Astrocyte (in vitro differentiated cells and primary cell): Measurements from ENCODE around the gene TPGS1. TPM values are rescaled to one million over a fixed set of nuclear protein-coding genes. Genes with fewer than 3 reads are reported as not detected.

Experiments
- DNase-seq: peaks from one replicate; pipeline ENCODE4 v3.0.0-alpha.2; 2010; ENCODE audit warnings: low read depth
- FAIRE-seq: peaks from 2 replicates; lab custom pipeline; 2011; peaks lifted over from hg19 to GRCh38; lab: Jason Lieb, UNC
- H2AFZ ChIP-seq: 2 replicates; pipeline ENCODE4 v1.6.0; 2012; ENCODE audit warnings: low read depth, low read length, inconsistent platforms
- H3K27ac ChIP-seq: 2 replicates; pipeline ENCODE4 v1.5.1; 2011; ENCODE audit warnings: low read depth, low read length, inconsistent platforms
- H3K27me3 ChIP-seq: 2 replicates; pipeline ENCODE4 v1.6.0; 2011; ENCODE audit warnings: low read length, inconsistent platforms; ENCODE audit not compliant: insufficient read depth
- H3K36me3 ChIP-seq: 2 replicates; pipeline ENCODE4 v1.5.1; 2011; ENCODE audit warnings: low read length, inconsistent platforms; ENCODE audit not compliant: insufficient read depth
- H3K4me1 ChIP-seq: 2 replicates; pipeline ENCODE4 v1.5.1; 2011; ENCODE audit warnings: low read length, inconsistent platforms; ENCODE audit not compliant: insufficient read depth
- H3K4me2 ChIP-seq: 2 replicates; pipeline ENCODE4 v1.6.0; 2012; ENCODE audit warnings: low read length, inconsistent platforms
- H3K4me3 ChIP-seq: 2 replicates; pipeline ENCODE4 v1.5.1; 2011; ENCODE audit warnings: low read depth, mild to moderate bottlenecking, low read length, inconsistent platforms; ENCODE audit not compliant: insufficient read depth
- H3K79me2 ChIP-seq: 2 replicates; pipeline ENCODE4 v1.6.0; 2012; ENCODE audit warnings: mild to moderate bottlenecking, low read length, inconsistent platforms; ENCODE audit not compliant: insufficient read depth
- H3K9ac ChIP-seq: 2 replicates; pipeline ENCODE4 v1.6.0; 2012; ENCODE audit warnings: mild to moderate bottlenecking, low read length, inconsistent platforms
- H3K9me3 ChIP-seq: 2 replicates; pipeline ENCODE4 v1.5.1; 2012; ENCODE audit warnings: low read depth, mild to moderate bottlenecking, low read length, inconsistent platforms; ENCODE audit not compliant: insufficient read depth
- H4K20me1 ChIP-seq: 2 replicates; pipeline ENCODE4 v1.6.0; 2012; ENCODE audit warnings: low read length, inconsistent platforms; ENCODE audit not compliant: insufficient read depth
- H3K27ac Mint-ChIP-seq: one replicate; pipeline ENCODE4 v1.8.0; 2021; ENCODE audit warnings: mild to moderate bottlenecking, mixed read lengths; ENCODE audit not compliant: unreplicated experiment
- H3K27me3 Mint-ChIP-seq: one replicate; pipeline ENCODE4 v1.8.0; 2021; ENCODE audit warnings: low read depth, mixed read lengths; ENCODE audit not compliant: unreplicated experiment
- H3K36me3 Mint-ChIP-seq: one replicate; pipeline ENCODE4 v1.8.0; 2021; ENCODE audit warnings: low read depth, mixed read lengths; ENCODE audit not compliant: unreplicated experiment
- H3K4me1 Mint-ChIP-seq: one replicate; pipeline ENCODE4 v1.8.0; 2021; ENCODE audit warnings: low read depth, mixed read lengths; ENCODE audit not compliant: unreplicated experiment
- H3K4me3 Mint-ChIP-seq: one replicate; pipeline ENCODE4 v1.8.0; 2021; ENCODE audit warnings: mild to moderate bottlenecking, moderate library complexity, mixed read lengths; ENCODE audit not compliant: unreplicated experiment
- H3K9me3 Mint-ChIP-seq: one replicate; pipeline ENCODE4 v1.8.0; 2021; ENCODE audit warnings: mild to moderate bottlenecking, mixed read lengths; ENCODE audit not compliant: unreplicated experiment
- CTCF ChIP-seq: IDR thresholded peaks from 2 replicates; pipeline ENCODE4 v1.5.1; 2011; ENCODE audit warnings: low read depth, mild to moderate bottlenecking, inconsistent platforms, low read length, moderate library complexity; ENCODE audit not compliant: insufficient read depth
- EZH2 ChIP-seq: IDR thresholded peaks from 2 replicates; pipeline ENCODE4 v1.6.1; 2012; ENCODE audit warnings: mild to moderate bottlenecking, low read length, inconsistent platforms; ENCODE audit not compliant: insufficient read depth
- total RNA-seq: library from RNA; stranded (reverse); gene quantifications from 2 replicates; pipeline ENCODE4 v1.2.1, GENCODE V29; 2021

Gene TPGS1
- total RNA-seq, 1 donor from 2014 or later, result 17.9 TPM

- Histone ChIP-seq H3K4me3 (no peak overlapping the region), H3K79me2 (no peaks in the 10 kb centered on the region), H3K9me3 (no peaks in the 10 kb centered on the region), H3K36me3 (no peaks in the 10 kb centered on the region), H3K27me3 (peaks cover 2% of the 10 kb centered on the region), H3K27ac (no peak overlapping the region), H2AFZ (no peak overlapping the region), H4K20me1 (no peaks in the 10 kb centered on the region), H3K9ac (no peak overlapping the region), H3K4me1 (no peaks in the 10 kb centered on the region), H3K4me2 (no peak overlapping the region)
- TF ChIP-seq CTCF, result no peak
- TF ChIP-seq EZH2, result no peak
- Mint-ChIP-seq H3K36me3 (no peaks in the 10 kb centered on the region), H3K4me1 (peaks cover 3% of the 10 kb centered on the region), H3K27me3 (peaks cover 8% of the 10 kb centered on the region), H3K9me3 (peaks cover 3% of the 10 kb centered on the region), H3K27ac (no peak overlapping the region), H3K4me3 (no peak overlapping the region)
- FAIRE-seq, result no peak
- DNase-seq, result no peak
Observed at GRCh38 chr19:465056-465816, 42.1 kb upstream of the TPGS1 start.

GRCh38 chr19:467554-467953 is 39.7 kb upstream of the TPGS1 start:
- no peak for FAIRE-seq
- peaks cover 6% of the 10 kb centered on the region for H3K4me1 Mint-ChIP-seq
- Histone ChIP-seq H3K27me3 (no peaks in the 10 kb centered on the region), H3K36me3 (no peaks in the 10 kb centered on the region), H3K9me3 (no peaks in the 10 kb centered on the region), H3K4me1 (no peaks in the 10 kb centered on the region), H4K20me1 (no peaks in the 10 kb centered on the region), H3K79me2 (no peaks in the 10 kb centered on the region), H3K27ac (no peak overlapping the region), H3K4me3 (no peak overlapping the region), H3K9ac (no peak overlapping the region), H3K4me2 (no peak overlapping the region), H2AFZ (no peak overlapping the region)
- DNase-seq, result no peak
- peaks cover 3% of the 10 kb centered on the region for H3K9me3 Mint-ChIP-seq
- TF ChIP-seq CTCF (no peak), EZH2 (no peak)
- H3K27ac Mint-ChIP-seq, result no peak overlapping the region
- no peaks in the 10 kb centered on the region for H3K36me3 Mint-ChIP-seq
- peaks cover 8% of the 10 kb centered on the region for H3K27me3 Mint-ChIP-seq
- H3K4me3 Mint-ChIP-seq, result no peak overlapping the region

DNA sequence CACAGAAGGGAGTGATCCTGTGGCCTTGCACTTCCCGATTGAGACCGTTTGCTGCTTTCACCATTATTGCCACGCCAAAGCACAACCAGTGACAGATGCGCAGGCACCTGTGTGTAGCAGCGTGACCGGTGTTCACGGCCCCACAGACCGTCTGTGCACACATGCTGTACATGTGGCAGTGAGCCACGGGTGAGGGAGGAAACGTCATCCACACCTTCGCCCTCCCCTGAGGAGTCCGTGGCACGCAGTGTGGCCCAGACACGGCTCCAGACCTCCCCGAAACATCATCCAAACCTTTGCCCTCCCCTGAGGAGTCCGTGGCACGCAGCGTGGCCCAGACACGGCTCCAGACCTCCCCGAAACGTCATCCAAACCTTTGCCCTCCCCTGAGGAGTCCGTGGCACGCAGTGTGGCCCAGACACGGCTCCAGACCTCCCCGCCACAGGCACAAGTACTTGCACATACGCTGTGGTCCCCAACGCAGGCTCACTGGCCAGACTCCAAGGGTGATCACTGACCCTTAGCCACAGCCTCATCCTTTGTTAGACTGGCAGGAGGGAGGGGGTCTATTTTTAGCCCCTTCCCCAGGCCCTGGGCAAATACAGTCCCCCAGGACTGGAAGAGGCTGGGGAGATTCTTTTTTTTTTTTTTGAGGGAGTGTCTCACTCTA is 38.6 kb upstream of the TPGS1 start:
- no peak overlapping the region for H3K4me3 Mint-ChIP-seq
- peaks cover 8% of the 10 kb centered on the region for H3K27me3 Mint-ChIP-seq
- H3K9ac ChIP-seq, result no peak overlapping the region
- H2AFZ ChIP-seq, result no peak overlapping the region
- no peaks in the 10 kb centered on the region for H3K36me3 ChIP-seq
- H3K4me3 ChIP-seq, result no peak overlapping the region
- no peak overlapping the region for H3K27ac ChIP-seq
- no peak overlapping the region for H3K27ac Mint-ChIP-seq
- no peaks in the 10 kb centered on the region for H3K79me2 ChIP-seq
- no peaks in the 10 kb centered on the region for H3K4me1 ChIP-seq
- no peak for DNase-seq
- TF ChIP-seq CTCF (no peak), EZH2 (no peak)
- no peaks in the 10 kb centered on the region for H4K20me1 ChIP-seq
- H3K4me1 Mint-ChIP-seq, result peaks cover 6% of the 10 kb centered on the region
- H3K27me3 ChIP-seq, result no peaks in the 10 kb centered on the region
- H3K4me2 ChIP-seq, result no peak overlapping the region
- H3K9me3 Mint-ChIP-seq, result peaks cover 3% of the 10 kb centered on the region
- H3K36me3 Mint-ChIP-seq, result no peaks in the 10 kb centered on the region
- no peaks in the 10 kb centered on the region for H3K9me3 ChIP-seq
- no peak for FAIRE-seq
